Ovary (tissue), 9 donors: ENCODE measurements around the gene WBP2NL. TPM values are rescaled to one million over a fixed set of nuclear protein-coding genes. Genes with fewer than 3 reads are reported as not detected.
"Not testable (repeated sequence)": the region's sequence is repeated elsewhere in the genome, so short reads cannot be mapped to it uniquely, and the experiment has no call there.

Experiments used
- DNase-seq, 5 donors: peaks; one replicate each; pipeline ENCODE4 v3.0.0-alpha.2; 2019 to 2020
- H3K27ac ChIP-seq, 2 donors: fragments of 200-600 bp; one replicate each; pipeline versions ENCODE4 v1.5.1 to v1.8.0; 2019 to 2022
- H3K27me3 ChIP-seq: fragments of 200-600 bp; one replicate; pipeline ENCODE4 v1.8.0; 2022
- H3K36me3 ChIP-seq: fragments of 200-600 bp; sonication (generic); one replicate; pipeline ENCODE4 v1.5.1; 2019
- H3K4me1 ChIP-seq: one replicate; pipeline ENCODE4 v1.8.1; 2013; ENCODE audit warnings: mild to moderate bottlenecking, moderate library complexity; ENCODE audit not compliant: insufficient read depth
- H3K4me3 ChIP-seq: fragments of 200-600 bp; sonication (generic); one replicate; pipeline ENCODE4 v1.5.1; 2017
- H3K9me3 ChIP-seq, 2 donors: fragments of 200-600 bp in 1 of 2; sonication (generic) in 1 of 2; one replicate each; pipeline versions ENCODE4 v1.5.1 to v1.8.1; 2013 to 2019; ENCODE audit warnings: mild to moderate bottlenecking in 1 of 2, moderate library complexity in 1 of 2
- EP300 ChIP-seq: sonication (generic); formaldehyde crosslinking; IDR thresholded peaks from one replicate; pipeline ENCODE4 v1.6.1; 2017; ENCODE audit warnings: antibody characterized with exemption
- POLR2A ChIP-seq: fragments of 450-650 bp; IDR thresholded peaks from one replicate; pipeline ENCODE4 v1.6.1; 2017; ENCODE audit warnings: antibody characterized with exemption, mild to moderate bottlenecking, moderate library complexity
- WGBS, 3 donors: extraction: QIAGEN DNeasy Blood & Tissue Kit in 1 of 3; methylation state at CpG; one replicate each; pipeline versions ENCODE4 v1.1.5 to v1.1.7; 2013 to 2017; 5-methylcytosine and 5-hydroxymethylcytosine counted together
- intact Hi-C, 4 donors: fragments of 100-400 bp; cut with DNase I; formaldehyde crosslinking; loops; one replicate each; pipeline versions ENCODE4 v1.11.0 to v1.15.1; 2022 to 2023
- polyA plus RNA-seq, 2 donors: library from polyadenylated mRNA; stranded (reverse); fragments of 200-250 nt in 1 of 2; fragments of 350-450 nt in 1 of 2; fragmentation: Illumina TruSeq in 1 of 2; extraction: RNeasy Lipid Tissue Mini Kit (QIAGEN cat#74804) in 1 of 2; gene quantifications; one replicate each; pipeline ENCODE4 v1.2.3, GENCODE V29; 2013 to 2014
- total RNA-seq, 7 donors: library from RNA; depleted of rRNA in 2 of 7; stranded (reverse); fragments of >200 nt in 2 of 7; fragmentation: NEBNext Ultra II Directional in 3 of 7; extraction: Animal tissue kit (Norgen Biotek cat#: 25700) in 3 of 7; gene quantifications; one replicate each; pipeline versions ENCODE4 v1.1.0 to v1.2.4, GENCODE V29; 2016 to 2023
- TF ChIP-seq, protein P1 (sequence below), 3 donors: fragments of 450-650 bp in 2 of 3; fragments of 200-600 bp in 1 of 3; IDR thresholded peaks; one replicate each; pipeline versions ENCODE4 v1.5.1 to v1.8.0; 2016 to 2022; ENCODE audit warnings: antibody characterized with exemption in 3 of 3, mild to moderate bottlenecking in 1 of 3
- donor health status: DM: no; HTN: no; CAD: no; lungs with moderate emphysema.
- donor health status: DM: no; HTN: no; CAD: no.
- donor health status: Bipolar disorder and iron deficiency.
- donor health status: DM: yes; HTN: yes; CAD: no.
- donor health status: DM: no; HTN: no; CAD: no.
- donor health status: DM: yes; HTN: yes; CAD: no.

The WBP2NL gene
- total and polyA plus RNA-seq, 9 donors = 0.48 to 4.5 (median 2.8) TPM

DNA sequence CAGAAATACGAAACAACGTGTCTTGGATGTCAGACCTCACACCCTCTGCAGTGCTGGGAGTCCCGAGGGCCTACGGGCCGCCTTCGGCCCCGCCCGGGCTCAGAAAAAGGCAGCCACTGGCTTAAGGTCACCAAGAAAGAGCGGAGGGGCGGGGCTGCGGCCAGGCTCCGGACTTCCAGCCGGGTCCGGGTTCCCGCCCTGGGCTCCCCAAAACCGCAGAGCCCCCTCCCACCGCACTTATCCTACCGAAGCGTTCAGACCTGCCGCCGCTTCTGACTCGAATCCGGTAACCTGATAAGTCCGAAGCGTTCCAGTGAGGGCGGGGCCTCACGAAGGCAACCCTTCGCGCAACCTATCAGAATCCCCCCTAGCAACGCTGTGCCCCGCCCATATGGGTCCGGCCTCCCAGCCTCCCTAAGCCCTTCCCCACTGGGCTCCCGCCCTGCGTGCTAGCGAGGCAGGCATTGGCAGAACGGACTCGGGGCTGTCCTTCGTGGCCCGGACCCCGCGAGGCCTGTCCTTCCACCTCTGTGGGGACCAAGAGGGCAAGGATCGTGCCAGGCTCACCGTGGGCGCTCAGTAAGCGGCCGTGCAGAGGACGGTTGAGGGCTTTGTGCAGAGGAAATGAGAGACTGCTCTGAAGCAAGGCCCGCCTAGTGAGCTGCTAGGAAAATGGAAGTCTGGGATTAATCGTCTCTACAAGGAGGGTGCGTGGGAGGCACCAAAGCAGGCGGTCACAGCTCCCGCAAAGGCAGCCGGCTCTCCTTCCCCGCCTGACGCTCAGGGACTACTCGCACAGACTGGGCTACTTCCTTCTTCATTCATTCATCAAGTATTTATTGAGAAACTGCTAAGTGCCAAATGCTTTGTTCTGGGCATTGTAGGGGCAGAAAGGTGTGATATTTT lies 72.2 kb downstream of the WBP2NL start, which contains the start of gene NAGA:
NAGA (minus strand) TSS at position 296 of the 906 bp plus-strand sequence. CDS start 515 bp downstream, outside the sequence.
- intact Hi-C loops = no loop called here
- H3K4me1 ChIP-seq = peaks cover 5% of the 10 kb centered on the region
- H3K4me3 ChIP-seq = peak within 1 kb of the TSS; percentile 66
- H3K9me3 ChIP-seq = no peaks in the 10 kb centered on the region
- TF ChIP-seq POLR2A = peak; percentile 95
- no peak for TF ChIP-seq EP300
- TF ChIP-seq, protein P1, sequence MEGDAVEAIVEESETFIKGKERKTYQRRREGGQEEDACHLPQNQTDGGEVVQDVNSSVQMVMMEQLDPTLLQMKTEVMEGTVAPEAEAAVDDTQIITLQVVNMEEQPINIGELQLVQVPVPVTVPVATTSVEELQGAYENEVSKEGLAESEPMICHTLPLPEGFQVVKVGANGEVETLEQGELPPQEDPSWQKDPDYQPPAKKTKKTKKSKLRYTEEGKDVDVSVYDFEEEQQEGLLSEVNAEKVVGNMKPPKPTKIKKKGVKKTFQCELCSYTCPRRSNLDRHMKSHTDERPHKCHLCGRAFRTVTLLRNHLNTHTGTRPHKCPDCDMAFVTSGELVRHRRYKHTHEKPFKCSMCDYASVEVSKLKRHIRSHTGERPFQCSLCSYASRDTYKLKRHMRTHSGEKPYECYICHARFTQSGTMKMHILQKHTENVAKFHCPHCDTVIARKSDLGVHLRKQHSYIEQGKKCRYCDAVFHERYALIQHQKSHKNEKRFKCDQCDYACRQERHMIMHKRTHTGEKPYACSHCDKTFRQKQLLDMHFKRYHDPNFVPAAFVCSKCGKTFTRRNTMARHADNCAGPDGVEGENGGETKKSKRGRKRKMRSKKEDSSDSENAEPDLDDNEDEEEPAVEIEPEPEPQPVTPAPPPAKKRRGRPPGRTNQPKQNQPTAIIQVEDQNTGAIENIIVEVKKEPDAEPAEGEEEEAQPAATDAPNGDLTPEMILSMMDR (IDR thresholded peaks at IDR 0.05) = peak in 1 of 3 donors; percentile 35
- peak within 1 kb of the TSS; percentile 58 to 89 for H3K27ac ChIP-seq
- no peaks in the 10 kb centered on the region for H3K36me3 ChIP-seq
- H3K27me3 ChIP-seq = no peaks in the 10 kb centered on the region
- WGBS, 3 donors = 0 to 1% (median 1%) methylated on average over 46 to 56 of the region's 56 CpGs
- DNase-seq = peak; percentile 93 to 96 (median 96)

DNA sequence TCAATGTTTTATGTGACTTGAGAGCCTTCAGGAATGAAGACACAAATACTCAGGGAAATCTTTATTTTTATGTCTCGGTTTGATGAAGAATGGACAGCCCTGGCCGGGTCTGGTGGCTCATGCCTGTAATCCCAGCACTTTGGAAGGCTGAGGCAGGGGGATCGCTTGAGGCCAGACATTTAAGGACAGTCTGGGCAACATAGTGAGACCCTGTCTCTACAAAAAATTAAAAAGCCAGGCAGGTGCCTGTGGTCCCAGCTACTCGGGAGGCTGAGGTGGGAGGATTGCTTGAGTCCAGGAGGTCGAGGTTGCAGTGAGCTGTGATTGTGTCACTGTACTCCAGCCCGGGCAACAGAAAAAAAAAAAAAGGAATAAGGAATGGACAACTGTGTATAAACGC lies 72.9 kb downstream of the WBP2NL start:
- H3K27me3 ChIP-seq, H3K4me1 ChIP-seq, intact Hi-C loops, H3K36me3 ChIP-seq, H3K9me3 ChIP-seq: not testable (repeated sequence)
- WGBS, 3 donors = 34 to 41% (median 38%) methylated on average over 7 of the region's 7 CpGs
- Histone ChIP-seq H3K27ac (peak overlapping the region; percentile 58 to 89), H3K4me3 (peak overlapping the region; percentile 66)
- peak in 1 of 5 donors; percentile 11 for DNase-seq

DNA sequence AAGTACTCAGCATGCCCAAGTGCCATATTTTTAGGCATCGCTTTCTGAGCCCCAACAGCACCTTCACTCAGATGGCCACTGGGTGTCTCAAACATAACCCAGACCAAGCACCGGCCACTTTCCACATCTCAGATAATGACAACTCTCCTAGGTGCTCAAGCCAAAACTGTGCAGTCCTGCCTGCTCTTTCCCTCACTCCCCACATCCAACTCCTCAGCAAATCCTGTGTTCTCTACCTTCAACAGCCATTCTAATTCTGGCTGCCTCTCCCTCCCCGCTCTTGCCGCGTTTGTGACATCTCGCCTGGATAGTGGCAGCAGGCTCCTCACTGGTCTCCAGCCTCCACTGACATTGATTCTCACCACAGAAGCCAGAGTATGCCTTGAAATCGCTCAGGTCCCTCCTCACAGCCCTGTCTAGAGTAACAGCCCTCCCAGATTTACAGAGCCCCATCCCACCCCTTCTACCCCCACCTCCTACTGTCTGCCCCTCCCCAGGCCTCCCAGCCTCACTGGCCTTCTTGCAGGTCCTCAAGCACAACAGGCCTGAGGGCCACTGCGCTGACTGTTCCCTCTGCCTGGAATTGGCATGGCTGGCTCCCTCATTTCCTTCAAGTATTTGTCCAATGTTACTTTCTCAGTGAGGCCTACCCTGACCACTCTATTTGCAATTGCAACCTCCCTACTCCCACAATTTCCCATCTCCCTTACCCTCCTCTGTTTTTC lies 74.2 kb downstream of the WBP2NL start:
- H3K36me3 ChIP-seq = no peaks in the 10 kb centered on the region
- intact Hi-C loops = no loop called here
- 80 to 88% (median 81%) methylated on average over 8 of the region's 8 CpGs for WGBS, 3 donors
- peaks cover 5% of the 10 kb centered on the region for H3K4me1 ChIP-seq
- no peaks in the 10 kb centered on the region for H3K27me3 ChIP-seq
- no peak overlapping the region for H3K27ac ChIP-seq
- H3K4me3 ChIP-seq = no peak overlapping the region
- TF ChIP-seq POLR2A (no peak), EP300 (no peak)
- TF ChIP-seq, protein P1 (IDR thresholded peaks at IDR 0.05) = no peak
- peak in 1 of 5 donors; percentile 16 for DNase-seq
- no peaks in the 10 kb centered on the region for H3K9me3 ChIP-seq

DNA sequence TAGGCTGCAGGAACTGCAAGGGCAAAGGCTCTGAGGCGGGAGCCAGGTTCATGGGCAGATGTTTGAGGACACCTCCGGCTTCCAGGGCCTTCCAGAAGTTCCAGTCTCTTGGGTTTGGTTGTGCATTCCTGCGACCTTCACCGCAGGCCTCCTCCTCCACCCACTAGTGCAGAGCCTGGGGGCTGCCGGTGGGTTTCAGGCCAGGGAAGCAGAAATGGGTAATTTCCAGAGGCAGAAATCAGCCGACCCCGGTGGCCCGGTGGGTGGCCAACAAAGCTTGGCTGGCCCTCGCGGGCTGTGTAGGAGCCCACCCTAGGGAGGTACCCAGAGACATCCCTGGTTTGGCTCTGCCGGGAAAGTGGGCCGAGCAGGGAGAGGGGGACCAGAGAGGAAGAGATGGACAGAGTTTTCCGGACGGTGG lies 75.0 kb downstream of the WBP2NL start:
- TF ChIP-seq POLR2A (no peak), EP300 (no peak)
- TF ChIP-seq, protein P1 (IDR thresholded peaks at IDR 0.05) = no peak
- peak overlapping the region; percentile 66 for H3K4me3 ChIP-seq
- H3K27me3 ChIP-seq = no peaks in the 10 kb centered on the region

More for the DNA sequence above, 75.0 kb downstream of the WBP2NL start:
- WGBS, 3 donors = 21 to 46% (median 23%) methylated on average over 14 of the region's 14 CpGs
- Histone ChIP-seq H3K36me3 (no peaks in the 10 kb centered on the region), H3K4me1 (peaks cover 6% of the 10 kb centered on the region), H3K27ac (peak overlapping the region; percentile 76 to 84), H3K9me3 (no peaks in the 10 kb centered on the region)
- DNase-seq = peak in 2 of 5 donors; percentile 29 to 38
- intact Hi-C loops = no loop called here
